GM10248 (cell line): ENCODE measurements around the gene RTL9.
"Not testable (repeated sequence)": the region's sequence is repeated elsewhere in the genome, so short reads cannot be mapped to it uniquely, and the experiment has no call there.

Experiments used
- CTCF ChIA-PET: fragments of 300-600 bp; sonication (Branson Sonifier 250); formaldehyde crosslinking; extraction: SDS; loops from one replicate; lab custom pipeline; 2021; ENCODE audit warnings: antibody characterized with exemption; lab: Yijun Ruan, JAX
- POLR2A ChIA-PET: fragments of 350-650 bp; sonication (Branson Sonifier 250); formaldehyde crosslinking; extraction: SDS; loops from one replicate; lab custom pipeline; 2020; ENCODE audit warnings: antibody characterized with exemption; lab: Yijun Ruan, JAX
- DNase-seq: peaks from one replicate; pipeline ENCODE4 v3.0.0; 2012; ENCODE audit errors: extremely low spot score
- CTCF ChIP-seq: IDR thresholded peaks from 2 replicates; pipeline ENCODE4 v1.5.1; 2012; ENCODE audit warnings: mild to moderate bottlenecking, low read depth; ENCODE audit errors: extremely low read depth, missing control alignments, control extremely low read depth

Gene RTL9

GRCh38 chrX:110399966-110400365 lies 41.3 kb downstream of the RTL9 start:
- POLR2A ChIA-PET = no interaction called here
- CTCF ChIA-PET = interaction anchor here (1.3 kb wide), 1 partner anchor 253 kb away, joined by 3 read pairs; no protein-coding TSS in a partner anchor
- no peak for TF ChIP-seq CTCF
- DNase-seq = no peak

- ChIA-PET CTCF (interaction anchor here (1.4 kb wide), 1 partner anchor 10 kb away, joined by 5 read pairs; no protein-coding TSS in a partner anchor), POLR2A (no interaction called here)
- no peak for DNase-seq
- TF ChIP-seq CTCF = no peak
Observed at GRCh38 chrX:110401135-110401534, 42.5 kb downstream of the RTL9 start.

- POLR2A ChIA-PET = no interaction called here
- TF ChIP-seq CTCF = no peak
- CTCF ChIA-PET = interaction anchor here (0.8 to 2.2 kb wide), 7 partner anchors 10 to 256 kb away, joined by 3 to 13 read pairs (median 4); no protein-coding TSS in a partner anchor
- no peak for DNase-seq
Observed at GRCh38 chrX:110402091-110402849, 43.6 kb downstream of the RTL9 start.

- POLR2A ChIA-PET = no interaction called here
- TF ChIP-seq CTCF = no peak
- no peak for DNase-seq
- CTCF ChIA-PET = interaction anchor here (0.8 to 2.2 kb wide), 9 partner anchors 9 to 257 kb away, joined by 3 to 13 read pairs (median 4); no protein-coding TSS in a partner anchor
Observed at GRCh38 chrX:110402850-110403221, 44.2 kb downstream of the RTL9 start.

- CTCF ChIA-PET = interaction anchor here (0.8 to 2.2 kb wide), 8 partner anchors 8 to 258 kb away, joined by 3 to 13 read pairs (median 4); no protein-coding TSS in a partner anchor
- TF ChIP-seq CTCF = no peak
- DNase-seq = no peak
- POLR2A ChIA-PET = no interaction called here
Observed at GRCh38 chrX:110403441-110404238, 45.0 kb downstream of the RTL9 start.

- ChIA-PET POLR2A (no interaction called here), CTCF (interaction anchor here (1.2 to 2.2 kb wide), 4 partner anchors 8 to 248 kb away, joined by 3 to 12 read pairs (median 6); no protein-coding TSS in a partner anchor)
- DNase-seq = no peak
- TF ChIP-seq CTCF = no peak
Observed at GRCh38 chrX:110404376-110404775, 45.7 kb downstream of the RTL9 start.

- CTCF ChIA-PET = interaction anchor here (1.6 to 16.1 kb wide), 3 partner anchors 244 to 260 kb away, joined by 7 to 450 read pairs (median 135); no protein-coding TSS in a partner anchor
- POLR2A ChIA-PET = not testable (repeated sequence)
Observed at GRCh38 chrX:110406250-110406649, 47.6 kb downstream of the RTL9 start.

More at GRCh38 chrX:110406250-110406649, 47.6 kb downstream of the RTL9 start:
- DNase-seq = not testable (repeated sequence)
